Activated CD8-positive, alpha-beta T cell treated with anti-CD3 and anti-CD28 coated beads for 36 hours (primary cell): ENCODE data around the gene CD163L1. TPM values are rescaled to one million over a fixed set of nuclear protein-coding genes. Genes with fewer than 3 reads are reported as not detected.

Source experiments
- ATAC-seq: fragments of 200-7000 bp; cut with Tn5 transposase; one replicate; pipeline ENCODE4 v1.10.0; 2021; ENCODE audit warnings: mild to moderate bottlenecking, moderate library complexity
- CTCF ChIA-PET: fragments of 350-600 bp; sonication (Branson Sonifier 250); formaldehyde crosslinking; loops from one replicate; lab custom pipeline; 2021; ENCODE audit warnings: antibody characterized with exemption; lab: Charles Lee
- POLR2A ChIA-PET: fragments of 350-600 bp; sonication (Branson Sonifier 250); formaldehyde crosslinking; loops from one replicate; lab custom pipeline; 2021; ENCODE audit warnings: antibody characterized with exemption; lab: Charles Lee
- DNase-seq: peaks from one replicate; pipeline ENCODE4 v3.0.0-alpha.2; 2020
- H3K27ac Mint-ChIP-seq: one replicate; pipeline ENCODE4 v1.8.0; 2021; ENCODE audit warnings: mild to moderate bottlenecking, mixed read lengths
- H3K27me3 Mint-ChIP-seq: one replicate; pipeline ENCODE4 v1.8.0; 2021; ENCODE audit warnings: mixed read lengths
- H3K36me3 Mint-ChIP-seq: one replicate; pipeline ENCODE4 v1.8.0; 2021; ENCODE audit warnings: low read depth, mixed read lengths
- H3K4me1 Mint-ChIP-seq: one replicate; pipeline ENCODE4 v1.8.0; 2021; ENCODE audit warnings: low read depth, mixed read lengths
- H3K4me3 Mint-ChIP-seq: one replicate; pipeline ENCODE4 v1.8.0; 2021; ENCODE audit warnings: mild to moderate bottlenecking, moderate library complexity, mixed read lengths
- H3K9me3 Mint-ChIP-seq: one replicate; pipeline ENCODE4 v1.8.0; 2021; ENCODE audit warnings: mixed read lengths
- CTCF ChIP-seq: fragments of 200-600 bp; IDR thresholded peaks from one replicate; pipeline ENCODE4 v1.8.0; 2022; ENCODE audit warnings: antibody characterized with exemption, mild to moderate bottlenecking
- intact Hi-C: fragments of 100-400 bp; cut with micrococcal nuclease; formaldehyde crosslinking; loops from one replicate; pipeline ENCODE4 v1.10.0; 2022
- total RNA-seq, 2 experiments: library from RNA; stranded (reverse); gene quantifications; one replicate each; pipeline ENCODE4 v1.2.3, GENCODE V29; 2021

The CD163L1 gene
- total RNA-seq, 2 experiments from 2014 or later = not detected

- ChIA-PET POLR2A (no interaction called here), CTCF (interaction anchor here (0.8 to 1.1 kb wide), 3 partner anchors 19 to 260 kb away, joined by 3 to 4 read pairs (median 3); no protein-coding TSS in a partner anchor)
- no peak for TF ChIP-seq CTCF
- Mint-ChIP-seq H3K9me3 (no peaks in the 10 kb centered on the region), H3K27ac (no peak overlapping the region), H3K4me3 (no peak overlapping the region), H3K36me3 (no peaks in the 10 kb centered on the region), H3K4me1 (no peaks in the 10 kb centered on the region), H3K27me3 (peaks cover 6% of the 10 kb centered on the region)
- no peak for DNase-seq
- intact Hi-C loops = no loop called here
- no peak for ATAC-seq
Measured at GRCh38 chr12:7479771-7480170, 35.8 kb upstream of the CD163L1 start.

- ChIA-PET CTCF (no interaction called here), POLR2A (no interaction called here)
- no peak for TF ChIP-seq CTCF
- no peak for ATAC-seq
- no peak overlapping the region for H3K4me3 Mint-ChIP-seq
- no peak overlapping the region for H3K27ac Mint-ChIP-seq
- no peaks in the 10 kb centered on the region for H3K36me3 Mint-ChIP-seq
- no peak for DNase-seq
- intact Hi-C loops = no loop called here
- H3K4me1 Mint-ChIP-seq = no peaks in the 10 kb centered on the region
- H3K27me3 Mint-ChIP-seq = peaks cover 11% of the 10 kb centered on the region
- peaks cover 9% of the 10 kb centered on the region for H3K9me3 Mint-ChIP-seq
Measured at GRCh38 chr12:7472060-7472459, 28.1 kb upstream of the CD163L1 start.

DNA sequence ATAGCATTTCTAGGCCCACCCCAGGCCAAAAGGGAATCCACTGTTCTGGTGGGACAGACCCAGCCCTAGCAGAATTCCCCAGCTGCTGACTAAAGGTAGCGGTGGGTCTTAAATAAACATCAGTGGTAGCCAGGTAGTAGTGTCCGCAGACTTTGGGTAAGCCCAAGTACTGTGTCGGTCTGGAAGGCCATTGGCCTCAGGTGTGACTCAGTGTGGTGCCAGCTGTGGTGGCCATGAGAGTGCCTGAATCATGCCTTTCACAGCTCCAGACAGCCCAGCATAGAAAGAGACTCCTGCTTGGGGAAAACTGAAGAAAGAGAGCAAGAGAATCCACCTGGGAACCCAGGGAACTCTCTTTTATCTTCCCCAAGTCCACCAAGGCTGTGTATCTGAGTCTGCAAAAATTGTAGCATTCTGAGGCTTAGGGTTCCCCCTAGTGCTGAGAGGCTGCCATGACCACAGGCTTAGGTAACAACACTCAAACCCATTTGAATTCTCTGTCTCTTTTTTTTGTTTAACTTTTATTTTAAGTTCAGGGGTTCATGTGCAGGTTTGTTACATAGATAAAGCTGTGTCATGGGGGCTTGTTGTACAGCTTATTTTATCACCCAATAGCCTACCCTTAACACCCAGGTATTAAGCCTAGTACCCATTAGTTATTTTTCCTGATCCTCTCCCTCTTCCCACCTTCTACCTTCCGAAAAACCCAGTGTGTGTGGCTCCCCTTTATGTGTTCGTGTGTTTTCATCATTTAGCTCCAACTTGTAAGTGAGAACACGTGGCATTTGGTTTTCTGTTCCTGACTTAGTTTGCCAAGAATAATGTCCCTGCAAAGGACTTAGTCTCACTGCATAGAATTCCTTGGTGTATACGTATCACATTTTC lies 16.7 kb upstream of the CD163L1 start:
- Mint-ChIP-seq H3K4me3 (no peak overlapping the region), H3K27ac (no peak overlapping the region), H3K4me1 (no peaks in the 10 kb centered on the region), H3K27me3 (peaks cover 12% of the 10 kb centered on the region), H3K9me3 (no peaks in the 10 kb centered on the region), H3K36me3 (no peaks in the 10 kb centered on the region)
- POLR2A ChIA-PET = no interaction called here
- CTCF ChIA-PET = interaction anchor here (0.7 to 1.5 kb wide), 8 partner anchors 15 to 290 kb away, joined by 3 to 6 read pairs (median 3); no protein-coding TSS in a partner anchor
- peak; percentile 59 for DNase-seq
- peak; percentile 67 for ATAC-seq
- peak; percentile 51 for TF ChIP-seq CTCF
- intact Hi-C loops = loop anchor here (5.0 kb wide), 1 partner anchor 243 kb away; no protein-coding TSS in a partner anchor

- POLR2A ChIA-PET = no interaction called here
- no peak for DNase-seq
- intact Hi-C loops = loop anchor here (5.0 kb wide), 1 partner anchor 243 kb away; no protein-coding TSS in a partner anchor
- Mint-ChIP-seq H3K4me3 (no peak overlapping the region), H3K36me3 (no peaks in the 10 kb centered on the region), H3K27me3 (peaks cover 6% of the 10 kb centered on the region), H3K27ac (no peak overlapping the region), H3K9me3 (no peaks in the 10 kb centered on the region), H3K4me1 (no peaks in the 10 kb centered on the region)
- no peak for TF ChIP-seq CTCF
- CTCF ChIA-PET = interaction anchor here (0.7 to 1.4 kb wide), 4 partner anchors 15 to 274 kb away, joined by 3 to 4 read pairs (median 3); no protein-coding TSS in a partner anchor
- no peak for ATAC-seq
Measured at GRCh38 chr12:7459973-7460372, 16.0 kb upstream of the CD163L1 start.

DNA sequence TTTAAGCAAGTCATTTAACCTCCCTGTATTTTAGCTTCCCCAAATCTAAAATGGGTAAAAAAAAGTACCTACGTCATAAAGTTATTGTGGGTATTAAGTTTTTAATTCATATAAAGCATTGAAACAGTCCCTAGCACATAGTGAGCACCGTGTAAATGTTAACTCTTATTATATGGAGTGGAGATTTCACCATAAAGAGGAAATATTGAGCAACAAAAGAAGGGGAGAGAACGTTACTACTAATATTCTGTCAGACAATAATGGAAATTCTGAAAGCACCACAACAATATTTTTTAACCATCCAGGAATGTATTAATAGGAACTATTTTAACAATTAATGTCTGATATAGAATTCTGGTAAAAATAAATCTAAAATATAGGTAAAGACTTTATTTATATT lies 7.8 kb upstream of the CD163L1 start:
- H3K9me3 Mint-ChIP-seq = peaks cover 5% of the 10 kb centered on the region
- ChIA-PET POLR2A (no interaction called here), CTCF (no interaction called here)
- ATAC-seq (no peak), DNase-seq (no peak)
- intact Hi-C loops = no loop called here
- no peaks in the 10 kb centered on the region for H3K4me1 Mint-ChIP-seq
- H3K36me3 Mint-ChIP-seq = no peaks in the 10 kb centered on the region
- H3K27ac Mint-ChIP-seq = no peak overlapping the region
- TF ChIP-seq CTCF = no peak
- H3K4me3 Mint-ChIP-seq = no peak overlapping the region
- H3K27me3 Mint-ChIP-seq = peaks cover 4% of the 10 kb centered on the region
